Stimulated activated CD8-positive, alpha-beta memory T cell treated with anti-CD3 and anti-CD28 coated beads, Interleukin-4, amount 100 ng/mL, for 1 hour (primary cell): ENCODE data around the gene ALAD.
"Not testable (repeated sequence)": the region's sequence is repeated elsewhere in the genome, so short reads cannot be mapped to it uniquely, and the experiment has no call there.

Experiments
- DNase-seq, 2 donors: peaks; one replicate each; pipeline ENCODE4 v3.0.0-alpha.2; 2020; ENCODE audit warnings: low read depth in 2 of 2, low spot score in 1 of 2

Gene ALAD

GRCh38 chr9:113399646-113400200 is 1.4 kb downstream of the ALAD start:
- DNase-seq: no peak

GRCh38 chr9:113398796-113399195 is 2.3 kb downstream of the ALAD start:
- no peak for DNase-seq

DNA sequence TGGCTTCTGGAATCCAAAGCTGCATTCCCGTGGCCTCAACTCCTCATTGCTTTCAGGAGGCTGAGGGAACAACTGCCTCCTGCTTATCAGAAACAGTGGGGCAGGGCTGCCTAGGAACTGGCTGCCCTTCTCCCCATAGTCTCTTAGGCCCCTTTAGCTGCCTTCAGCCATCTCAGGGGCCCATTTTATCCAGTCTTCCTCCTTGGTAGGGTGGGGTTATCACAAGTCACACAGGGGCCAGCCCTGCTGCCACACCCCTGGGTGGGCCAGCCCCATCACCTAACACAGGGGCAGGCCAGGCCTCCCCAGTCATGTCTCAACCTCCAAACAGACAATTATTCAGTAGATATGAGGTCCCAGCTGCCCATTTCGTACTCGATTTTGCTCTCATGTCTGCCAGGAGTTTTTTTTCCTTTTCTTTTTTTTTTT is 3.9 kb downstream of the ALAD start:
- DNase-seq: no peak

DNA sequence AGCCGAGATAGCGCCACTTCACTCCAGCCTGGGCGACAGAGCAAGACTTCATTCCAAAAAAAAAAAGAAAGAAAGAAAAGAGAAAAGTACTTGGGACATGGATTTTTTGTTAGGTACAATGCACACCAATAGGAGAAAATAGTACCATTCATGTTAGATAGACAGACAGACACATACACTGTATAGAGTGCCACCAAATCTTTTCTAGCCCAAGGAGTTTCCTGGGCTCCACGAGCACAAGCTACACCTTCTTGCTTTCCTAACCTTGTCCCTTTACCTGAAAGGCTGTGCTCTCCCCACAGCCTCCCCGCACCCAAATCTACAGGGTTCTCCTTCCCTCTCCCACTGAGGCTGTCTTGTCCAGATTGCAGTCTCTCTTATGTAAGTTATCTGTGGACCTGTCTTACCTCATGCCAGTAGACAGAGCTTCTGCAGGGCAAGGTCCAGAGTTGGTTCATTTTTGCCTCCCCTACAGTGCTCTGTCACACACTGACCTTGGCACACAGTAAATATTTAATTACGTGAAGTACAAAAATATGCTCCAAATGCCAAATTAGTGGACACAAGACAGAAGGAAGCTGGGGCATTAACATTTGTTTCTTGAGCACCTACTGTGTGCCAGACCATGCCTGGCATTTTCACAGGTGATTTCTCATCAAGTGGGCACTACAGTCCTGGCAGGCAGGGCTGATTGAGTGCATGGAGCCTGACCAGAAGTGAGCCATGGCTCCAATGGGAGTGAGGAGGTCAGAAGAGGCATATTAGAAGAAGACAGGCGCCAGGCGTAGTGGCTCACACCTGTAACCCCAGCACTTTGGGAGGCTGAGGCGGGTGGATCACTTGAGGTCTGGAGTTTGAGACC is 5.9 kb downstream of the ALAD start:
- DNase-seq: no peak

GRCh38 chr9:113393281-113393680 is 7.8 kb downstream of the ALAD start:
- no peak for DNase-seq

DNA sequence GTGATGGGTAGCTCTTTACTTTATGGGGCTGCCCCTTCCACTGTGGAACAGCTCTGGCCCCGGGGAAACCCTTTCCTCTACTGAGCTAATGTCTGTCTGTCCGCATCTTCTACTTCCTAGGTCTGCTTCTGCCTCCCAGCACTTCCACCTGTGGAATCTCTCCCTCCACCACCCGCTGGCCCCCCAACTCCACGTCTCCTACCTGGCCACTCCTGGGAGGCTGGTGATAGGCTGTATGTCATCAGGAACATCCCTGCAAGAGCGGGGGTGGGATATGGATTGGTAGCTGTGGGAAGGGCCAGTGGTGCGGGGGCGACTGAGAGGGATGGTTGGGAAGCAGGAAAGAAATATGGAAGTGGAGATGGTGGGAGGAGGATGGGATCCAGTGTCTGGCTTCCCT is 9.2 kb downstream of the ALAD start:
- no peak for DNase-seq

GRCh38 chr9:113390192-113390960 is 10.7 kb downstream of the ALAD start:
- DNase-seq: no peak

GRCh38 chr9:113389451-113389850 is 11.6 kb downstream of the ALAD start:
- no peak for DNase-seq

DNA sequence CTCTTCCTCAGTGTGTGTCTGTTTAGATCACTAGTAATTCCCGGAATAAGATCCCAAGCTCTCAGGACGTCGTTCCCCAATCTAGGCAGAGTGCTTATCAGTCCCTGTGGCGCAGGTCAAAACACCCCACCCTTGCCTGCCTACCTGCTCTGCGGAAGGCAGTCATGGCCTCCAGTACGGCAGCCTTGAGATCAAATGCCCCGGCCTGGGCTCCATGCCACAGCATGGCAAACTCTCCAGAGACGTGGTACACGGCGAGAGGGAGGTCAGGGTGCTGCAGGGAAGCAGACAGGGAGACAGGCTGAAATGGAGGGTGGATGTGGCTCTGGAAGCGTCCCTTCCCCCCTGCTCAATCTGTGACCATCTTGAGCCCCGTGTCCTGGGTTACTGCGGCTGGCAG is 12.3 kb downstream of the ALAD start:
- DNase-seq: no peak

GRCh38 chr9:113387560-113388230 is 13.4 kb downstream of the ALAD start:
- no peak for DNase-seq

DNA sequence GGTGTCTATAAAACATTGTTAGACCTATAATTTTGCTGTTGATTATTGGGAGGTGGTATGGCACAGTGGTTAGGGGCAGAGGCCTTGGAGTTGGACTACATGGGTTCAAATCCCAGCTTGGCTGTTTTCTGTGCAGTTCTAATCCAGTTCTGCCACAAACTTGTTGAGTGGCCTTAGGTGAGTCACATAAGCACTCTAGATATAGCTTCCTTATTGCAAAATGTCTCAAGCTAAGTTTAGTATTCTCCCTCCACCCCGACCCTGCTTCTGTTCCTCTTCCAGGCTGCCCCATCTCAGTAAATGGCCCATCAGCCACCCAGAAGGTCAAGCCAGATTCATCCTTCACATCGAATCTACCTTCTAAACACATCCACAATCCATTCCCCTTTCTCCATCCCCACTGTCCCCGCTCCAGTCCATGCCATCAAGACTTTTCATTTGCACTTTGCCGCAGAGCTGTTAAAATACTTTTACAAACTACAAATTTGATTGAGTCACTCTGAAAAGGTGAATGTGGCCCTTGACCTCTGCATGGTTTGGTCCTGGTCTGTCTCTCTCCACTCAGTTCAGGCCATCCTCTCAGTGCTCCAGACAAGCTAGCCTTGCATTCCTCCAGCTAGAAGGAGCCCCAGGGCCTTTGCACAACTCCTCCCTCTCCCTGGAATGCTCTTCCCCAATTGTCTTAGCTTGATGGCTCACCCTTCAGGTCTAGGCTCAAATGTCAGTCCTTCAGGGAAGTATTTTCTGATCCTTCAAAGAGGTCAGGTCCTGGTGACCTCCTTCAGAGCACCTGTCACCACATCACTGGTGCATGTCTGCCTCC is 14.3 kb downstream of the ALAD start:
- DNase-seq: no peak

DNA sequence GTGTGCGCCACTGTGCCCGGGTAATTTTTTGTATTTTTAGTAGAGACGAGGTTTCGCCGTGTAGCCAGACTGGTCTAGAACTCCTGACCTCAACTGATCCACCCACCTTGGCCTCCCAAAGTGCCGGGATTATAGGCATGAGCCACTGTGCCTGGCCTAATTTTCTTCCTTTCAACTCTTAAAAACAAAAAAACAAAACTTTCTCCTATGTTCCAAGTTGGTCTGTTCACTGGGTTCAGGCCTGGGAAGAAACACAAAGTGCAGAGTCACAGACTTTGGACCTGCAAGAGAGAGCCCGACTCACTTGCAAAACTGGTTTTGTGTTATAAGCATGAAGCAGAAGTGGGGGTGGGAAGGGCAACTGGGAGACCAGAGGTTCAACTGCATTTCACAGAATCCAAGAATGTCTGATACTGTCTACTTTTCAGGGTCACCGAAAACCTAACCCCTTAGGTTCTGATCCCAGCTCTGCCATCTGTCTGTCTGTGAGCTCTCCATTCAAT is 19.1 kb downstream of the ALAD start:
- no peak for DNase-seq

DNA sequence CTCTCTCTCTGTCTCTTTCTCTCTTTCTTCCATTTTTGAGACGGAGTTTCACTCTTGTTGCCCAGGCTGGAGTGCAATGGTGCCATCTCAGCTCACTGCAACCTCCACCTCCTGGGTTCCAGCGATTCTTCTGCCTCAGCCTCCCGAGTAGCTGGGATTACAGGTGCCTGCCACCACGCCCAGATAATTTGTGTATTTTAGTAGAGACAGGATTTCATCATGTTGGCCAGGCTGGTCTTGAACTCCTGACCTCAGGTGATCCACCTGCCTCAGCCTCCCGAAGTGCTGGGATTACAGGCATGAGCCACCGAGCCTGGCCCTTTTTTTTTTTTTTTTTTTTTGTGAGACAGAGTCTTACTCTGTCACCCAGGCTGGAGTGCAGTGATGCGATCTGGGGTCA is 19.6 kb downstream of the ALAD start:
- not testable (repeated sequence) for DNase-seq

- no peak for DNase-seq
These were observed 20.2 kb downstream of the ALAD start for GRCh38 chr9:113380869-113381378.

- DNase-seq: not testable (repeated sequence)
These were observed 21.3 kb downstream of the ALAD start for GRCh38 chr9:113379829-113380210.

GRCh38 chr9:113379094-113379828 is 21.8 kb downstream of the ALAD start:
- DNase-seq: not testable (repeated sequence)

GRCh38 chr9:113376634-113377567 is 24.2 kb downstream of the ALAD start, which contains the start of gene HDHD3:
Gene HDHD3, minus strand, starts transcription at chr9:113376986. Its CDS starts 2,632 bp downstream, at chr9:113374354.
- peak; percentile 54 to 64 for DNase-seq
